ENCODE data around the gene CEND1. TPM values are rescaled to one million over a fixed set of nuclear protein-coding genes. Genes with fewer than 3 reads are reported as not detected.

CEND1 gene
- total RNA-seq, 1 experiment from 2014 or later = 19.8 TPM

DNA sequence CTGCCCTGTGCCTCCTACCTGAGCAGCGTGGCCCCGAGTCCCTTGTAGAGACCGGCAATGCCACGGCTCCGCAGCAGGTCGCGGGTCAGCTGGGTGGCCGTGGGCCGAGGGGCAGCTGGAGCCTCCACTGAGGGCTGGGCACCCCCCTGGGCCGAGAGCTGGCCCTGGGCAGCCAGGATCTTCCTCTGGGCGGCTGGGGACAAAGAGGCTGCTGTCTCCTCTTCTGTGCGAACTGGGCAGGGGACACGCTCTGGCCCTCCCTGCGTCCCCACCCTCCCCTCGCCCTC, 2.6 kb upstream of the CEND1 start:
- Histone ChIP-seq H3K36me3 (ENCODE audit: insufficient read depth, low read length) (0 out of 2 replicates have a peak, but pooled peaks cover 3% of the 10 kb centered on the region), H3K9me3 (ENCODE audit: low read length) (no peaks in the 10 kb centered on the region), H3K4me3 (ENCODE audit: low read length) (no peak overlapping the region), H3K9ac (ENCODE audit: low read length) (no peak overlapping the region), H3K4me2 (ENCODE audit: low read depth, low read length, poor library complexity, severe bottlenecking) (no peak overlapping the region), H3K79me2 (ENCODE audit: low read length) (peaks cover 42% of the 10 kb centered on the region), H3K27ac (ENCODE audit: low read length) (no peak overlapping the region), H4K20me1 (ENCODE audit: insufficient read depth, low read depth, low read length) (peaks cover 18% of the 10 kb centered on the region; the same call in 1 of the 2 replicates), H2AFZ (ENCODE audit: low read length) (no peak overlapping the region), H3K9me2 (replicated peaks; ENCODE audit: insufficient read depth, low read length) (no peaks in the 10 kb centered on the region), H3K27me3 (ENCODE audit: low read length) (no peaks in the 10 kb centered on the region), H3K4me1 (ENCODE audit: low read length) (peaks cover 57% of the 10 kb centered on the region)
- DNase-seq = no peak

DNA sequence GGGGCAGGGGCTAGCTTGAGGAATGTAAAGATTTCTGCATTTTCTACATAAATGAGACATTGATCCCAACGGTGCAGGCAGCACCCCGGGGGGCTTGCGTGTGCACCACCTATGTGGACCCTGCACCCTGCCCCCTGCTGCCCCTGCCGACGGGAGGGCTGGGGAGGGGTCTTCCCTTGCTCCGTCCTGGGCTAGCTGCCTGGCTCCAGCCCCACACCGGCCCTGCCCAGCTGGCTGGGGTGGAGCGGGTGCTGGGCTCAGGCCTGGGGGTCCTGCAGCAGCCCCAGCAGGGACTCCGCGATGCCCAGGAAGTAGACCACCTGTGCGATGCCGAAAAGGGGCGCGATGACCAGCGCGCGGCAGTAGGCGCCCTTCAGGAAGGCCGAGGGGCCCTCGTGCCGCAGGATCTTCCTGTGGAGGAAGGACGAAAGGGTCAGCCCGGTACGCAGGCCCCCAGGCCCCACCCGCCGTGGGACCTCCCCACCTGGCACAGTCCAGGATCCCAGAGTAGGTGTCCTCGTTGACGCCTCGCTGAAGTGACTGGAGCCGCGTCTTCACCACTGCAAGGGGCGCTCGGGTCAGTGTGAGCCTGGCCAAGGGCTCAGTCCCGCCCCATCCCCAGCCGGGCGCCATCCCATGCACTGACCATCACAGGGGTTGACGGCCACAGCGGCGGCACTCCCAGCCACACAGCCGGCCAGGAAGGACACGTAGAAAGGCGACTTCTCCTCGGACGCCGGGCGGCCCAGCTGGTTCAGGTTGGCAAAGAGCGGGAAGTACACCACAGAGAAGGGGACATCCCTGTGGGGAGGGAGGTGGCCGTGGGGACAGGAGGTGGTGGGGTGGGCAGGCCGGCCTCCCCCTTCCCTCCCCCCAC, 2.0 kb upstream of the CEND1 start:
- Histone ChIP-seq H3K4me3 (ENCODE audit: low read length) (no peak overlapping the region), H3K36me3 (ENCODE audit: insufficient read depth, low read length) (0 out of 2 replicates have a peak, but pooled peaks cover 3% of the 10 kb centered on the region)

DNA sequence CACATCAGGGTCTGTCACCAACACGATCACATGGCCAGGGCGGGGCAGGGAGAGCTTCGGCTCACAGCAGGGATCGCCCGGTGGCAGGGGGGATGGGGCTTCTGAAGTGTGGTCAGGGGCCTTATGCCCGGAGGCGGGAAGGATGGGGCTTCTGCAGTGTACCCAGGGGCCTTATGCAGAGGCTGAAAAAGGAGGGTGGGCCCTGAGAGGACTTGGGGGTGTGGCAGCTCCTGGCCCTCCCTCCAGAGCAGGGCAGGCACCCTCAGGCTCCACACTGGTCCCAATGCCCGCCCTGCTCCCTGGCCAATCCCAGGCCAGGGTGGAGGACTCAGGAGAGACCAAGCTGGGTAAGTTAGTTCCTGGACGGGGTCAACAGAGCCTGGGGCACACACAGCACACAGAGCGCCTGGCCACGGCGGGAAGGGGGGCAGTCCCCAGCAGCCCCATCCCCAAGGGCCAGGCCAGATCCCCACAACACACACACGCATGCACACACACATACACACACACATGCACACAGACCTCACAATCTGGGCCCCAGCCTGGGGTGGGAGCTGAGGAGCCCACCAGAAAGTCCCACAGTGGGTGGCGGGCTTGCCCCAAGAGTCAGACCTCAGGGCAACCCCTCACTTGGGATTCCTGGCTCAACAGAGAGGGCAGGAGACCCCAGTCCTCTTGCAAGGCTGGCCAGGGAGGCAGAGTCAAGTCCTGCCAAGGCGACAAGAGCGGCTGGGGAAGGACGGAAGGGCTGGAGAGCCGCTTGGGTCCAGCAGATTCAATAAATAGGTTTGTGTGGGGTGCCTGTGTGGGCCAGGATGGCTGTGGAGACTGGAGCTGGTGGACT, 1.1 kb upstream of the CEND1 start:
- Histone ChIP-seq H3K9me2 (replicated peaks; ENCODE audit: insufficient read depth, low read length) (no peaks in the 10 kb centered on the region), H3K4me2 (ENCODE audit: low read depth, low read length, poor library complexity, severe bottlenecking) (peak overlapping the region; percentile 86), H3K9ac (ENCODE audit: low read length) (peak overlapping the region; percentile 90), H2AFZ (ENCODE audit: low read length) (no peak overlapping the region), H3K4me3 (ENCODE audit: low read length) (peak overlapping the region; percentile 83; the same call in 1 of the 2 replicates), H3K9me3 (ENCODE audit: low read length) (no peaks in the 10 kb centered on the region), H3K4me1 (ENCODE audit: low read length) (peaks cover 62% of the 10 kb centered on the region), H3K79me2 (ENCODE audit: low read length) (peaks cover 32% of the 10 kb centered on the region), H3K36me3 (ENCODE audit: insufficient read depth, low read length) (0 out of 2 replicates have a peak, but pooled peaks cover 3% of the 10 kb centered on the region), H4K20me1 (ENCODE audit: insufficient read depth, low read depth, low read length) (peaks cover 15% of the 10 kb centered on the region; the same call in 1 of the 2 replicates), H3K27me3 (ENCODE audit: low read length) (no peaks in the 10 kb centered on the region), H3K27ac (ENCODE audit: low read length) (peak overlapping the region; percentile 81)
- peak; percentile 88 for DNase-seq

More for the DNA sequence above, 2.0 kb upstream of the CEND1 start:
- Histone ChIP-seq H2AFZ (ENCODE audit: low read length) (no peak overlapping the region), H4K20me1 (ENCODE audit: insufficient read depth, low read depth, low read length) (peaks cover 16% of the 10 kb centered on the region; the same call in 1 of the 2 replicates), H3K9me2 (replicated peaks; ENCODE audit: insufficient read depth, low read length) (no peaks in the 10 kb centered on the region), H3K9ac (ENCODE audit: low read length) (no peak overlapping the region), H3K4me1 (ENCODE audit: low read length) (peaks cover 61% of the 10 kb centered on the region), H3K4me2 (ENCODE audit: low read depth, low read length, poor library complexity, severe bottlenecking) (no peak overlapping the region), H3K27me3 (ENCODE audit: low read length) (no peaks in the 10 kb centered on the region), H3K9me3 (ENCODE audit: low read length) (no peaks in the 10 kb centered on the region), H3K27ac (ENCODE audit: low read length) (no peak overlapping the region), H3K79me2 (ENCODE audit: low read length) (peaks cover 40% of the 10 kb centered on the region)
- DNase-seq = no peak

DNA sequence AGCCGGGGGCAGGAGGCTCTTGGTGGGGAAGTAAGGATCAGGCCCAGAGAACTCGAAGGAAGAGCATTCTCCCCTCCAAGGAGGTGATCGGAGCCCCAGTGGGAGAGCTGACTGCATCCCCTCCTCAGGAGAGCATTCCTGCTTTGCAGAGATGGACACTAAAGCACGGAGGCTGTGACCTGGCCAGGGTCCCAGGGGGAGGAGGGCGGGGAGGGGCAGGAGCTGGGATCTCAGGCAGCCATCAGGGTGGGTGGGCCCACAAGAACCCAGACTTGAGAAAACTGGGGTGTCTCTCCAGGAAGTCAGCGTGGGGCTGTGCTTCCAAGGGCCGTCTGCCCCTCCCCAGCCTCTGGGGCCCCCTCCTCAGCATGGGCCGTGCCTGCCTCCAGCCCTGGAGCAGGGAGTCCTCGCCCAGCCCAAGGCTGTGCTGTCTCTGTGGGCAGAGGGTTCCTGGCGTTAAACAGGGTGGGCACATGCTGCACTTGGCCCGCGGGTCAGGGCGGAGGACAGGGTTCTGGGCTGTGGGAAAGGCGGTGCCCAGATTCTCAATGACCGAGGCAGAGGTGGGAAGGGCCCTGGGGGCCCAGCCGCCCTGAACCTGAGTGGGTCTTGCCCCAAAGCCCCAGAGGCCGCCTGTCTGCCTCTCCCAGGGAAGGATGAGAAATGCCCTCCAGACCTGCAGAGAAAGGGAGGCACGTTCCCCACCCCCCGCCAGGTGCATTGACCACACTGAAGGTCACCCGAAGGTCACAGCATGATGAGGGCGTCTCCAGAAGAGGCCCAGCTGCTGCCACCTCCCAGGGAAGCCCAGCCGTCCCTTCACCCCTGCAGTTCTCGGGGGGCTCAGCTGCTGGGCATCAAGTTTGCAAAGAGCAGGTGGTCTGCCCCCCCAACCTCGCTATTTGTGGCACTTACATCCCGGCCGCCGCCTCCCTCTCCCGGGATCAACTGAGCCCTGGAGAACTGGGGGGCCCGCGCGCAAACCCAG, 643 bp downstream of the CEND1 start:
- Histone ChIP-seq H4K20me1 (ENCODE audit: insufficient read depth, low read depth, low read length) (peaks cover 7% of the 10 kb centered on the region; the same call in 1 of the 2 replicates), H3K79me2 (ENCODE audit: low read length) (peaks cover 19% of the 10 kb centered on the region), H3K27me3 (ENCODE audit: low read length) (no peaks in the 10 kb centered on the region), H3K9me3 (ENCODE audit: low read length) (no peaks in the 10 kb centered on the region), H3K4me3 (ENCODE audit: low read length) (peak overlapping the region; percentile 83), H3K36me3 (ENCODE audit: insufficient read depth, low read length) (0 out of 2 replicates have a peak, but pooled peaks cover 3% of the 10 kb centered on the region), H3K9me2 (replicated peaks; ENCODE audit: insufficient read depth, low read length) (no peaks in the 10 kb centered on the region), H2AFZ (ENCODE audit: low read length) (no peak overlapping the region), H3K27ac (ENCODE audit: low read length) (peak overlapping the region; percentile 81), H3K4me2 (ENCODE audit: low read depth, low read length, poor library complexity, severe bottlenecking) (peak overlapping the region; percentile 86), H3K9ac (ENCODE audit: low read length) (peak overlapping the region; percentile 90), H3K4me1 (ENCODE audit: low read length) (peaks cover 51% of the 10 kb centered on the region)
- peak; percentile 85 for DNase-seq

DNA sequence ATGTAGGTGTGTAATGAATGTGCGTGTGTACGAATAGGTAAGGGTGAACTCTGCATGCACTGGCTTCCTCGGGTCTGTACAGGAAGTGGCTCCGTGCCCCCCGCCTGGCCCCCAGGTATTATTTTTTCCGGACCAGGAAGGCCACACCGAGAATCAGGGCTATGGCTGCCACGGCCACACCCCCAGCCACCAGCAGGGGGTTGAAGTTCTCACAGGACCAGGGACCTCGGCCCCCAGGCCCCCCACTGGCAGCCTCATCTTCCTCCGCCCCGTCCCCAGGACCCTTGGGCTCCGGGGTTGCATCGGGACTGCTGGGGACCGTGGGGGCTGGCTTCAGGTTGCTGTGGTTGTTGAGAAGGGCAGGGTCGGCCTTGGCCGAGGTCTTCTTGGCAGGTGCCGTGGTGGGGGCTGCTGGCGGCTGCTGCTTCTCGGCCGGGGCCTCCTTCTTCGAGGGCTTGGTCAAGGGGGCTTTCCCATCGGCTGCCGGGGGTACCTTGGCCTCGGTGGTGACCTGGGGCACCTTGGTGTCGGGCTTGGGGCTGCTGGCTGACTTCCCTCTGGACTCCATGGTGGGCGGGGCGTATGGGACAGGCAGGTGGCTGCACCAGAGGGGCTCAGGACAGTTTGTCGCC, 1.8 kb downstream of the CEND1 start:
- Histone ChIP-seq H3K36me3 (ENCODE audit: insufficient read depth, low read length) (0 out of 2 replicates have a peak, but pooled peaks cover 6% of the 10 kb centered on the region), H3K4me2 (ENCODE audit: low read depth, low read length, poor library complexity, severe bottlenecking) (peak overlapping the region; percentile 86), H3K27ac (ENCODE audit: low read length) (peak overlapping the region; percentile 81), H3K79me2 (ENCODE audit: low read length) (peaks cover 18% of the 10 kb centered on the region), H3K4me1 (ENCODE audit: low read length) (peaks cover 51% of the 10 kb centered on the region), H3K9me2 (replicated peaks; ENCODE audit: insufficient read depth, low read length) (no peaks in the 10 kb centered on the region), H3K27me3 (ENCODE audit: low read length) (no peaks in the 10 kb centered on the region), H3K9ac (ENCODE audit: low read length) (peak overlapping the region; percentile 90), H4K20me1 (ENCODE audit: insufficient read depth, low read depth, low read length) (peaks cover 5% of the 10 kb centered on the region; the same call in 1 of the 2 replicates), H3K9me3 (ENCODE audit: low read length) (no peaks in the 10 kb centered on the region), H3K4me3 (ENCODE audit: low read length) (peak overlapping the region; percentile 83), H2AFZ (ENCODE audit: low read length) (no peak overlapping the region)
- peak; percentile 66 for DNase-seq

DNA sequence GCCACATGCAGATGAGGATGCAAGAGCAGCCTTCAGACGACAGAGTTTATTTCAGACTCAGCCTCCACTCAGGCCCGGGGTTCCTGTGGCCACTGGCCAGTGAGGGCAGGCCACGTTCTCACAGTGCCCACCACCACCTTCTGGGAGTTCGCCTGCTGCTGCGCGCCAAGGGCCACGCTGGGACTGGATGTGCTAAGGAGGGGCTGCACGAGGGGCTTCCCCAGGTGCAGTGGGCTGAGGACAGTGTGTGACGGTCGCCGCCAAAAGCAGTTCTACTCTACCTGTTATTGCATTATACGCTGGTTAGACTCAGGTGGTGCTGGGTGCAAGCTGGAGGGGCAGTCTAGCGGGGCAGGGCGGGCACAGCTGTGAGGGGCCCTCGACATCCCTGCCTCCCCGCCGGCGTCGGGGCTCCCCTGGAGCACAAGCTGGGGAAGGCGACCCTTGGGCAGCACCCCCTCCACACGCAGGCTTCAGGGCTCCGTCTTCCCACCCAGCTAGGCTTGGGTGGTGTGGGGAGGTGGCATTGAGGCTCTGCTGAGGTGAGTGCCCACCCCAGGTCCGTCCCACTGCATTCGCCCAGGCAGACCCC, 2.7 kb downstream of the CEND1 start:
- peaks cover 51% of the 10 kb centered on the region for H3K4me1 ChIP-seq (ENCODE audit: low read length)
- DNase-seq = peak; percentile 57
- no peak overlapping the region for H3K4me3 ChIP-seq (ENCODE audit: low read length)
- no peaks in the 10 kb centered on the region for H3K9me2 ChIP-seq (replicated peaks; ENCODE audit: insufficient read depth, low read length)
- no peaks in the 10 kb centered on the region for H3K9me3 ChIP-seq (ENCODE audit: low read length)
- H3K27ac ChIP-seq (ENCODE audit: low read length) = peak overlapping the region; percentile 81
- H3K36me3 ChIP-seq (ENCODE audit: insufficient read depth, low read length) = 0 out of 2 replicates have a peak, but pooled peaks cover 6% of the 10 kb centered on the region
- 0 out of 2 replicates have a peak overlapping the region, but pooled peaks have one; percentile 90 for H3K9ac ChIP-seq (ENCODE audit: low read length)
- H3K79me2 ChIP-seq (ENCODE audit: low read length) = peaks cover 18% of the 10 kb centered on the region
- no peak overlapping the region for H2AFZ ChIP-seq (ENCODE audit: low read length)
- peaks cover 5% of the 10 kb centered on the region; the same call in 1 of the 2 replicates for H4K20me1 ChIP-seq (ENCODE audit: insufficient read depth, low read depth, low read length)
- no peaks in the 10 kb centered on the region for H3K27me3 ChIP-seq (ENCODE audit: low read length)
- H3K4me2 ChIP-seq (ENCODE audit: low read depth, low read length, poor library complexity, severe bottlenecking) = no peak overlapping the region
